CD4-positive, alpha-beta T cell treated with Interleukin-12 subunit alpha and Interleukin-12 subunit beta, for 1 hour (primary cell): ENCODE results near the gene DDAH2.

Source experiments
- DNase-seq: peaks from one replicate; pipeline ENCODE4 v3.0.0-alpha.2; 2020

DDAH2 gene

GRCh38 chr6:31687860-31688693, 41.0 kb downstream of the DDAH2 start:
- no peak for DNase-seq

- DNase-seq = no peak
Observed at GRCh38 chr6:31687321-31687720, 41.8 kb downstream of the DDAH2 start.

GRCh38 chr6:31686483-31686882, 42.6 kb downstream of the DDAH2 start:
- no peak for DNase-seq

- DNase-seq = no peak
Observed at GRCh38 chr6:31683591-31683990, 45.5 kb downstream of the DDAH2 start.

- DNase-seq = peak; percentile 41
Observed at GRCh38 chr6:31681135-31681671, 47.9 kb downstream of the DDAH2 start.

GRCh38 chr6:31680226-31681134, 48.6 kb downstream of the DDAH2 start, which contains the start of gene LY6G5C:
Gene LY6G5C (minus strand): TSS chr6:31681067. CDS start chr6:31680373, 694 bp downstream.
- peak; percentile 79 for DNase-seq

- no peak for DNase-seq
Observed at GRCh38 chr6:31677955-31678354, 51.1 kb downstream of the DDAH2 start.
